WTC11 (cell line): ENCODE results near the gene AGBL5. TPM values are rescaled to one million over a fixed set of nuclear protein-coding genes. Genes with fewer than 3 reads are reported as not detected.

Experiments used
- ATAC-seq: fragments of 200-7000 bp; cut with Tn5 transposase; 2 replicates; pipeline ENCODE4 v1.10.0; 2021; ENCODE audit warnings: mild to moderate bottlenecking, moderate library complexity
- CTCF ChIA-PET: fragments of 300-600 bp; sonication (Branson Sonifier 250); formaldehyde crosslinking; loops from one replicate; lab custom pipeline; 2021; ENCODE audit warnings: antibody characterized with exemption; lab: Charles Lee
- POLR2A ChIA-PET: fragments of 350-600 bp; sonication (Branson Sonifier 250); formaldehyde crosslinking; loops from one replicate; lab custom pipeline; 2021; ENCODE audit warnings: antibody characterized with exemption; lab: Charles Lee
- DNase-seq: peaks from one replicate; pipeline ENCODE4 v3.0.0; 2021; ENCODE audit warnings: low spot score
- H3K27ac Mint-ChIP-seq: 2 replicates; pipeline ENCODE4 v1.8.0; 2021; ENCODE audit warnings: mixed read lengths
- H3K27me3 Mint-ChIP-seq: 2 replicates; pipeline ENCODE4 v1.8.0; 2021; ENCODE audit warnings: low read depth, mild to moderate bottlenecking, moderate library complexity, mixed read lengths
- H3K36me3 Mint-ChIP-seq: 2 replicates; pipeline ENCODE4 v1.8.0; 2021; ENCODE audit warnings: mixed read lengths
- H3K4me1 Mint-ChIP-seq: 2 replicates; pipeline ENCODE4 v1.8.0; 2022; ENCODE audit warnings: mixed read lengths
- H3K4me3 Mint-ChIP-seq: 2 replicates; pipeline ENCODE4 v1.8.0; 2021; ENCODE audit warnings: mild to moderate bottlenecking, moderate library complexity, mixed read lengths
- H3K9me3 Mint-ChIP-seq: 2 replicates; pipeline ENCODE4 v1.8.0; 2021; ENCODE audit warnings: mixed read lengths
- AFF4 ChIP-seq: sonication (generic); formaldehyde crosslinking; IDR thresholded peaks from 2 replicates; pipeline ENCODE4 v1.8.1; 2023; ENCODE audit warnings: mild to moderate bottlenecking, missing genetic modification reagents, borderline replicate concordance
- CREB1 ChIP-seq: sonication (generic); formaldehyde crosslinking; IDR thresholded peaks from 2 replicates; pipeline ENCODE4 v1.8.0; 2023; ENCODE audit warnings: mild to moderate bottlenecking, missing genetic modification reagents
- KAT7 ChIP-seq: sonication (generic); formaldehyde crosslinking; IDR thresholded peaks from 2 replicates; pipeline ENCODE4 v1.8.1; 2023; ENCODE audit warnings: missing genetic modification reagents, mild to moderate bottlenecking, borderline replicate concordance
- NFYB ChIP-seq: sonication (generic); formaldehyde crosslinking; conservative IDR thresholded peaks from 2 replicates; pipeline ENCODE4 v1.8.0; 2022; ENCODE audit warnings: low read depth, missing genetic modification reagents
- PRRX2 ChIP-seq: fragments of 250-450 bp; sonication (Bioruptor Pico); IDR thresholded peaks from 2 replicates; pipeline ENCODE4 v1.8.0; 2021; ENCODE audit warnings: mild to moderate bottlenecking
- SP1 ChIP-seq: sonication (generic); formaldehyde crosslinking; conservative IDR thresholded peaks from 2 replicates; pipeline ENCODE4 v1.8.1; 2022; ENCODE audit warnings: missing genetic modification reagents
- STAT6 ChIP-seq: sonication (generic); formaldehyde crosslinking; conservative IDR thresholded peaks from 2 replicates; pipeline ENCODE4 v1.8.1; 2023; ENCODE audit warnings: mild to moderate bottlenecking, low read depth, missing genetic modification reagents, moderate library complexity
- TP53 ChIP-seq: sonication (generic); formaldehyde crosslinking; IDR thresholded peaks from 2 replicates; pipeline ENCODE4 v1.8.1; 2023; ENCODE audit warnings: mild to moderate bottlenecking, missing genetic modification reagents
- ZNF138 ChIP-seq: sonication (generic); formaldehyde crosslinking; conservative IDR thresholded peaks from 2 replicates; pipeline ENCODE4 v1.8.1; 2022; ENCODE audit warnings: mild to moderate bottlenecking, moderate library complexity, missing genetic modification reagents
- ZNF671 ChIP-seq: fragments of 250-450 bp; sonication (Bioruptor Pico); IDR thresholded peaks from 2 replicates; pipeline ENCODE4 v1.8.0; 2021; ENCODE audit warnings: mild to moderate bottlenecking
- total RNA-seq: library from RNA; stranded (reverse); gene quantifications from 3 replicates; pipeline ENCODE4 v1.2.3, GENCODE V29; 2021
- TF ChIP-seq, protein P1 (sequence below): sonication (generic); formaldehyde crosslinking; IDR thresholded peaks from 2 replicates; pipeline ENCODE4 v1.8.1; 2023; ENCODE audit warnings: mild to moderate bottlenecking, missing genetic modification reagents, moderate library complexity
- TF ChIP-seq, protein P2 (sequence below): sonication (generic); formaldehyde crosslinking; IDR thresholded peaks from 2 replicates; pipeline ENCODE4 v1.8.0; 2023; ENCODE audit warnings: mild to moderate bottlenecking, missing genetic modification reagents

Gene AGBL5
- total RNA-seq, 1 experiment from 2014 or later = 43.0 TPM

- Mint-ChIP-seq H3K4me1 (no peaks in the 10 kb centered on the region), H3K27ac (peak overlapping the region; percentile 19; the same call in 1 of the 2 replicates), H3K9me3 (no peaks in the 10 kb centered on the region), H3K27me3 (no peaks in the 10 kb centered on the region), H3K36me3 (peaks cover 25% of the 10 kb centered on the region)
- DNase-seq (no peak), ATAC-seq (no peak)
- ChIA-PET POLR2A (interaction anchor here (0.7 to 1.6 kb wide), 2 partner anchors 9 to 11 kb away, joined by 3 to 4 read pairs; partner anchors contain the start of genes AGBL5 and OST4), CTCF (no interaction called here)
- TF ChIP-seq KAT7 (CRISPR knock-in tag) (no peak), CREB1 (CRISPR knock-in tag) (no peak), NFYB (CRISPR knock-in tag) (no peak), SP1 (CRISPR knock-in tag) (no peak)
- TF ChIP-seq, protein P1, sequence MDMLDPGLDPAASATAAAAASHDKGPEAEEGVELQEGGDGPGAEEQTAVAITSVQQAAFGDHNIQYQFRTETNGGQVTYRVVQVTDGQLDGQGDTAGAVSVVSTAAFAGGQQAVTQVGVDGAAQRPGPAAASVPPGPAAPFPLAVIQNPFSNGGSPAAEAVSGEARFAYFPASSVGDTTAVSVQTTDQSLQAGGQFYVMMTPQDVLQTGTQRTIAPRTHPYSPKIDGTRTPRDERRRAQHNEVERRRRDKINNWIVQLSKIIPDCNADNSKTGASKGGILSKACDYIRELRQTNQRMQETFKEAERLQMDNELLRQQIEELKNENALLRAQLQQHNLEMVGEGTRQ (CRISPR knock-in tag) = no peak
- TF ChIP-seq, protein P2, sequence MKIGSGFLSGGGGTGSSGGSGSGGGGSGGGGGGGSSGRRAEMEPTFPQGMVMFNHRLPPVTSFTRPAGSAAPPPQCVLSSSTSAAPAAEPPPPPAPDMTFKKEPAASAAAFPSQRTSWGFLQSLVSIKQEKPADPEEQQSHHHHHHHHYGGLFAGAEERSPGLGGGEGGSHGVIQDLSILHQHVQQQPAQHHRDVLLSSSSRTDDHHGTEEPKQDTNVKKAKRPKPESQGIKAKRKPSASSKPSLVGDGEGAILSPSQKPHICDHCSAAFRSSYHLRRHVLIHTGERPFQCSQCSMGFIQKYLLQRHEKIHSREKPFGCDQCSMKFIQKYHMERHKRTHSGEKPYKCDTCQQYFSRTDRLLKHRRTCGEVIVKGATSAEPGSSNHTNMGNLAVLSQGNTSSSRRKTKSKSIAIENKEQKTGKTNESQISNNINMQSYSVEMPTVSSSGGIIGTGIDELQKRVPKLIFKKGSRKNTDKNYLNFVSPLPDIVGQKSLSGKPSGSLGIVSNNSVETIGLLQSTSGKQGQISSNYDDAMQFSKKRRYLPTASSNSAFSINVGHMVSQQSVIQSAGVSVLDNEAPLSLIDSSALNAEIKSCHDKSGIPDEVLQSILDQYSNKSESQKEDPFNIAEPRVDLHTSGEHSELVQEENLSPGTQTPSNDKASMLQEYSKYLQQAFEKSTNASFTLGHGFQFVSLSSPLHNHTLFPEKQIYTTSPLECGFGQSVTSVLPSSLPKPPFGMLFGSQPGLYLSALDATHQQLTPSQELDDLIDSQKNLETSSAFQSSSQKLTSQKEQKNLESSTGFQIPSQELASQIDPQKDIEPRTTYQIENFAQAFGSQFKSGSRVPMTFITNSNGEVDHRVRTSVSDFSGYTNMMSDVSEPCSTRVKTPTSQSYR (CRISPR knock-in tag) = no peak
- TF ChIP-seq, all 79 proteins: peak for 0
- no peak overlapping the region for H3K4me3 Mint-ChIP-seq
Observed at GRCh38 chr2:27060323-27060722, 8.9 kb downstream of the AGBL5 start.

DNA sequence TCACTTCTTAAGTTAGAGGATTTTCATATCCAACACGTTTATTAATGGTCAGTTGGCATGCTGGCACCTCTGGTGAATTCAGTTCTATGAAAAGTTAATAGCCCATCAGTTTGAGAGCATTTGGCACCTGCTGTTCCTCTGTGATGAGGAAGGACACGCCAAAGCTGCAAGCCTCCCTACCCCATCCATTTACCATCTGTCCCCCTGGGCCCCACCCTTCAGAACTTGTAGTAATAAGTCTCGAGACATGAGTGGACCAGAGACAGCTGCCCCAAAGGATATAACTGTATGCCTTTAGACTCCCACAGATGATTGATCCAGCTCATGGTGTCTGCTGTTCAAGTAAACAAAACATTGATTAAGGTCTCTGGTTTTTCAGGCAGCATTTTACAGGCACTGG is 13.7 kb downstream of the AGBL5 start:
- Mint-ChIP-seq H3K36me3 (peaks cover 45% of the 10 kb centered on the region), H3K27ac (no peak overlapping the region), H3K4me3 (no peak overlapping the region), H3K27me3 (no peaks in the 10 kb centered on the region), H3K9me3 (no peaks in the 10 kb centered on the region), H3K4me1 (no peaks in the 10 kb centered on the region)
- TF ChIP-seq ZNF671 = no peak
- no peak for TF ChIP-seq STAT6 (CRISPR knock-in tag)
- TF ChIP-seq CREB1 (CRISPR knock-in tag) = no peak
- TF ChIP-seq ZNF138 (CRISPR knock-in tag) = no peak
- TF ChIP-seq AFF4 (CRISPR knock-in tag) = no peak
- TF ChIP-seq TP53 (CRISPR knock-in tag) = no peak
- TF ChIP-seq PRRX2 = no peak
- TF ChIP-seq, protein P1 (CRISPR knock-in tag) = no peak
- ChIA-PET POLR2A (interaction anchor here (0.6 kb wide), 1 partner anchor 401 kb away, joined by 4 read pairs; no protein-coding TSS in a partner anchor), CTCF (interaction anchor here (0.7 kb wide), 1 partner anchor 14 kb away, joined by 5 read pairs; the partner anchor contains the start of gene EMILIN1)
- no peak for DNase-seq
- no peak for ATAC-seq
